Nucleus accumbens (tissue), 56 donors: ENCODE measurements around the gene NR2F1.
"Not testable (repeated sequence)": the region's sequence is repeated elsewhere in the genome, so short reads cannot be mapped to it uniquely, and the experiment has no call there.

Experiments
- DNase-seq, 56 donors: peaks; one replicate each; lab custom pipeline; 2025; lab: John Stamatoyannopoulos, UW

Gene NR2F1

GRCh38 chr5:93582677-93583438, at the start of gene NR2F1:
NR2F1 (plus strand) TSS chr5:93583222; CDS start chr5:93585024, 1,802 bp downstream.
- peak in 36 of 56 donors; percentile 22 to 78 (median 49) for DNase-seq

- DNase-seq = no peak
These were observed 37.1 kb upstream of the NR2F1 start for GRCh38 chr5:93545872-93546271.

GRCh38 chr5:93549594-93549993, 33.4 kb upstream of the NR2F1 start:
- not testable (repeated sequence) for DNase-seq

- DNase-seq = no peak
These were observed 25.9 kb upstream of the NR2F1 start for GRCh38 chr5:93557021-93557604.

- DNase-seq = no peak
These were observed 16.9 kb upstream of the NR2F1 start for GRCh38 chr5:93566091-93566490.

- DNase-seq = no peak
These were observed 15.6 kb upstream of the NR2F1 start for GRCh38 chr5:93567424-93567823.

GRCh38 chr5:93569300-93570160, 13.5 kb upstream of the NR2F1 start:
- no peak for DNase-seq

- DNase-seq = no peak
These were observed 12.5 kb upstream of the NR2F1 start for GRCh38 chr5:93570294-93571113.

GRCh38 chr5:93571114-93571949, 11.7 kb upstream of the NR2F1 start:
- no peak for DNase-seq

GRCh38 chr5:93572101-93572607, 10.9 kb upstream of the NR2F1 start:
- no peak for DNase-seq

- no peak for DNase-seq
These were observed 10.2 kb upstream of the NR2F1 start for GRCh38 chr5:93572608-93573353.

- no peak for DNase-seq
These were observed 9.4 kb upstream of the NR2F1 start for GRCh38 chr5:93573354-93574351.

GRCh38 chr5:93574491-93575305, 8.3 kb upstream of the NR2F1 start:
- DNase-seq = no peak

GRCh38 chr5:93575461-93576414, 7.3 kb upstream of the NR2F1 start:
- DNase-seq = no peak
